Activated T-helper 2 cell treated with anti-CD3 and anti-CD28 coated beads, Interferon-gamma antibody, Interleukin-2, Interleukin-4, amounts not matched to agents 10 μg/mL and 5 μg/mL and 100 μg/mL, durations not matched to agents 14 hours and 24 hours and 36 hours (primary cell): ENCODE data around the gene SULT4A1. TPM values are rescaled to one million over a fixed set of nuclear protein-coding genes. Genes with fewer than 3 reads are reported as not detected.
"Not testable (repeated sequence)": the region's sequence is repeated elsewhere in the genome, so short reads cannot be mapped to it uniquely, and the experiment has no call there.

Source experiments
- DNase-seq: peaks from one replicate; pipeline ENCODE4 v3.0.0; 2021; ENCODE audit warnings: low spot score
- H3K27ac Mint-ChIP-seq: one replicate; pipeline ENCODE4 v1.8.0; 2021; ENCODE audit warnings: mixed read lengths
- H3K27me3 Mint-ChIP-seq: one replicate; pipeline ENCODE4 v1.8.0; 2021; ENCODE audit warnings: low read depth, mixed read lengths
- H3K36me3 Mint-ChIP-seq: one replicate; pipeline ENCODE4 v1.8.0; 2021; ENCODE audit warnings: low read depth, mixed read lengths
- H3K4me1 Mint-ChIP-seq: one replicate; pipeline ENCODE4 v1.8.0; 2021; ENCODE audit warnings: low read depth, mixed read lengths
- H3K4me3 Mint-ChIP-seq: one replicate; pipeline ENCODE4 v1.8.0; 2021; ENCODE audit warnings: low read depth, mild to moderate bottlenecking, moderate library complexity, mixed read lengths
- H3K9me3 Mint-ChIP-seq: one replicate; pipeline ENCODE4 v1.8.0; 2021; ENCODE audit warnings: mixed read lengths
- intact Hi-C: fragments of 100-400 bp; cut with micrococcal nuclease; formaldehyde crosslinking; loops from one replicate; pipeline ENCODE4 v1.15.1; 2023
- total RNA-seq: library from RNA; stranded (reverse); gene quantifications from 2 replicates; pipeline ENCODE4 v1.2.3, GENCODE V29; 2022

Gene SULT4A1
- total RNA-seq, 1 donor from 2014 or later: not detected

- DNase-seq: peak; percentile 46
- Mint-ChIP-seq H3K9me3 (no peaks in the 10 kb centered on the region), H3K36me3 (no peaks in the 10 kb centered on the region), H3K4me3 (no peak overlapping the region), H3K27ac (no peak overlapping the region), H3K27me3 (no peaks in the 10 kb centered on the region), H3K4me1 (no peaks in the 10 kb centered on the region)
- intact Hi-C loops: no loop called here
These were observed 20.8 kb upstream of the SULT4A1 start for GRCh38 chr22:43883012-43883661.

DNA sequence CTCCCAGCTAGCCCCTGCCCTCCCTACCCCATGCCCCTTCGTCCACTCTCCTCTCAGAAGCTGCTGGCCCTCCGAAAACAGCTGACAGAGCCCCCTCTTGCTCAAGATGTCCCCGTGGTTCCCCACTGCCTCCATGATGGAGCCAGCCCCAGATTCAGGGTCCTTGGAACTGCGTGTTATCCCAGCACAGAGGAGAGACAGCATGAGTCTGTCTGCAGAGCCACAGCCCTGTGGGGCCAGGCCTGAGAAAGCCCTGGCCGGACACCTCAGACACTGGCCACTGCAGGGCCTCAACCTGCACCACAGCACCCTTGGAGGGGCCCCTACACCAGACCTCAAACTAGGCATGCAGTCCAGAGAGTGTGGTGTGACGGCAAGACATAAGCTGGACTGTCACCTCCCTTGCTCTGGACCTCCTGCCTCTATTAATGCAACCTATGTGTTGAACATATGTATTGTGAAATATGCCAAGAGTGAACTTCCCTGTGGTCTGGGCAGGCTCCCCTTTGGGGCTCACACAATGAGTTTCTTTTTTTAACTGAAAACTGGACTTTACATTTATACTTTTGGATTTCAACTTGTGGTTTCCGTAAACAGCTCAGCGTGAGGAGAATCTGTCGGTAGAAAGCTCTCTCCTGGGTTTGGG is 19.9 kb upstream of the SULT4A1 start:
- Mint-ChIP-seq H3K4me3 (no peak overlapping the region), H3K9me3 (no peaks in the 10 kb centered on the region), H3K27ac (no peak overlapping the region), H3K4me1 (no peaks in the 10 kb centered on the region), H3K36me3 (no peaks in the 10 kb centered on the region), H3K27me3 (no peaks in the 10 kb centered on the region)
- intact Hi-C loops: no loop called here
- no peak for DNase-seq

- Mint-ChIP-seq H3K4me3 (no peak overlapping the region), H3K36me3 (no peaks in the 10 kb centered on the region), H3K9me3 (no peaks in the 10 kb centered on the region), H3K4me1 (no peaks in the 10 kb centered on the region), H3K27me3 (no peaks in the 10 kb centered on the region), H3K27ac (no peak overlapping the region)
- DNase-seq: no peak
- intact Hi-C loops: no loop called here
These were observed 19.1 kb upstream of the SULT4A1 start for GRCh38 chr22:43881091-43882061.

- intact Hi-C loops: no loop called here
These were observed 18.3 kb upstream of the SULT4A1 start for GRCh38 chr22:43880541-43880991.

GRCh38 chr22:43879901-43880540 is 17.7 kb upstream of the SULT4A1 start:
- Mint-ChIP-seq H3K36me3 (no peaks in the 10 kb centered on the region), H3K27me3 (no peaks in the 10 kb centered on the region), H3K4me1 (no peaks in the 10 kb centered on the region), H3K27ac (no peak overlapping the region), H3K9me3 (no peaks in the 10 kb centered on the region), H3K4me3 (no peak overlapping the region)
- intact Hi-C loops: no loop called here
- no peak for DNase-seq

More at GRCh38 chr22:43880541-43880991, 18.3 kb upstream of the SULT4A1 start:
- Mint-ChIP-seq H3K27ac (no peak overlapping the region), H3K27me3 (no peaks in the 10 kb centered on the region), H3K4me1 (no peaks in the 10 kb centered on the region), H3K9me3 (no peaks in the 10 kb centered on the region), H3K4me3 (no peak overlapping the region), H3K36me3 (no peaks in the 10 kb centered on the region)
- no peak for DNase-seq

GRCh38 chr22:43878831-43879550 is 16.7 kb upstream of the SULT4A1 start:
- H3K27me3 Mint-ChIP-seq: no peaks in the 10 kb centered on the region
- H3K4me1 Mint-ChIP-seq: no peaks in the 10 kb centered on the region
- intact Hi-C loops: no loop called here

GRCh38 chr22:43878079-43878795 is 15.9 kb upstream of the SULT4A1 start:
- Mint-ChIP-seq H3K36me3 (no peaks in the 10 kb centered on the region), H3K27me3 (no peaks in the 10 kb centered on the region)

More at GRCh38 chr22:43878831-43879550, 16.7 kb upstream of the SULT4A1 start:
- DNase-seq: no peak
- Mint-ChIP-seq H3K9me3 (no peaks in the 10 kb centered on the region), H3K27ac (no peak overlapping the region), H3K4me3 (no peak overlapping the region), H3K36me3 (no peaks in the 10 kb centered on the region)

DNA sequence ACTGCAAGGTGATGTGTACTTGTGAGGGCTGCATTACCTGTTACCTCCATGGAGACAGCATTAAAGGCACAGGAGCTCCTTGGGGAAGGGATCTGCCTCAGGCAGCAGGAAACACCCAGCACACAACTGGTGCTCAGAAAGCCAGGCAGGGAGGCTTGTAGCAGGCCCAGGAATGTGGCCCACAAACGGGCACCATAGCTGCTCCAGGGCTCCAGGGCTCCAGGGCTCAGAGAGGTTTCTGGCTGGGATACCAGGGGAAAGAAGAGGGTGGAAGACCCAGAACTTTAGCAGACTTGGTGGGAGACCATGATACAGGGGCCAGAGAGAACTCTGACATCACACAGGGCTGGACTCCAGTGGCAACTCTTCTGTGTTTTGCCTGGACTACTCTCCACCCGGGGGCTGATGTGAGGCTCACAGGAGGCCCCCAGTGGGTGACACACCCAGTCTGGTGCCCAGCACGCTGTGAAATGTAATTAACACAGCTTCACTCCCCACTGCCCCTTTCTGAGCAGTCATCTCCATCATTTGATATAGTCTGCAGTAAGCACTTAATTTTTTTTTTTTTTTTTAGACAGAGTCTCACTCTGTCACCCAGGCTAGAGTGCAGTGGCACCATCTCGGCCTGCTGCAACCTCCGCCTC is 14.7 kb upstream of the SULT4A1 start:
- no peaks in the 10 kb centered on the region for H3K27me3 Mint-ChIP-seq
- no peaks in the 10 kb centered on the region for H3K36me3 Mint-ChIP-seq
- intact Hi-C loops: no loop called here
- H3K4me1 Mint-ChIP-seq: no peaks in the 10 kb centered on the region
- no peak overlapping the region for H3K4me3 Mint-ChIP-seq
- H3K9me3 Mint-ChIP-seq: no peaks in the 10 kb centered on the region
- no peak for DNase-seq
- H3K27ac Mint-ChIP-seq: no peak overlapping the region

More at GRCh38 chr22:43878079-43878795, 15.9 kb upstream of the SULT4A1 start:
- no peak for DNase-seq
- no peak overlapping the region for H3K4me3 Mint-ChIP-seq
- intact Hi-C loops: no loop called here
- no peaks in the 10 kb centered on the region for H3K4me1 Mint-ChIP-seq
- H3K9me3 Mint-ChIP-seq: no peaks in the 10 kb centered on the region
- no peak overlapping the region for H3K27ac Mint-ChIP-seq

- intact Hi-C loops: no loop called here
- no peak for DNase-seq
- Mint-ChIP-seq H3K27ac (no peak overlapping the region), H3K9me3 (no peaks in the 10 kb centered on the region), H3K4me1 (no peaks in the 10 kb centered on the region), H3K36me3 (no peaks in the 10 kb centered on the region), H3K27me3 (no peaks in the 10 kb centered on the region), H3K4me3 (no peak overlapping the region)
These were observed 7.5 kb upstream of the SULT4A1 start for GRCh38 chr22:43869799-43870198.

DNA sequence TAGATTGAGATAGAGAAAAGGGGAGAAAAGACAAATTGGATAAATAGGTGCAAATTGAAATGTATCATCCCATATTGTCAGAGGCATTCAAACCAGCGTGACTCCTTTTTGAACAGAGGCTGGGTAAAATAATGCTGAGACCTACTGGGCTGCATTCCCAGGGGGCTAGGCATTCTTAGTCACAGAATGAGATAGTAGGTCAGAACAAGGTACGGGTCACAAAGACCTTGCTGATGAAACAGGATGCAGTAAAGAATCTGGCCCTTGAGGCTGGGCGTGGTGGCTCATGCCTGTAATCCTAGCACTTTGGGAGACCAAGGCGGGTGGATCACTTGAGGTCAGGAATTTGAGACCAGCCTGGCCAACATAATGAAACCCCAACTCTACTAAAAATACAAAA is 6.7 kb upstream of the SULT4A1 start:
- H3K27me3 Mint-ChIP-seq, H3K27ac Mint-ChIP-seq, DNase-seq, H3K4me1 Mint-ChIP-seq, H3K36me3 Mint-ChIP-seq, intact Hi-C loops, H3K9me3 Mint-ChIP-seq, H3K4me3 Mint-ChIP-seq: not testable (repeated sequence)

DNA sequence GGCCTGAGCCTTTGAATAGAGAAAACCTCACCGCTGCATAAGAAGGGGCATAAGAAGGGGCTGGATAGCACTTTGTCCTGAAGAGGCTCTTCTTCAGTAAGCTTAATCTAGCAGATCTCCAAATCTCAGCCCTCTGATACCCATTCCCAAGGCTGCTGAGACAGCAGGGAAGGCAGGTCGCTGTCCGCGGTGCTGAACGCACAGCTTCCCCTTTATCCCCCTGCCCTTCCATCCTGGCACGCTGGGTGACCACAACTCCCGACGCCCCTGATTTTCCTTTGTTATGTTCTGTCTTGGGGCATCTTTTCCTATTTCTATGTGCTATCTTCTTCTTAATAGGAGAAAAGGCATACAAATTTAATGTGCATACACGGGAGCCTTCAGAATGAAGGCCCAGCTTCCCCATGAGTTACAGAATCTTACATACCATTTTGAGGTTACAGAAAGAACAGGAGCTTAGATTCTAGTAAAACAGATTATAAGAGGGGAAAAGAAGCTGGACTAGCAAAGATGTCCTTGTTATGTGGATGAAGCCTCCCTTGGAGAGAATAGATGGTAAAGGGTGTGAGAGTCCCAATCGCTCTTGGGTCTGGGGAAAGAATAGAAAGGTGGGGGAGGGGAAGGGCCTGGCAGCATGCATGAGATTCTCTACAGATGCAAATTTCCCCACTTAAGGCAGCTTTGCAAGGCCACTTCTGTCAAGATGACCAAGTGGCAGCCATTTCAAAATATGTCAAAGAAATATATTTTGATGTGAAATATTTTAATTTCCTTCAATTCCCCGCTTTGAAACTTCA is 5.7 kb upstream of the SULT4A1 start:
- Mint-ChIP-seq H3K36me3 (no peaks in the 10 kb centered on the region), H3K9me3 (no peaks in the 10 kb centered on the region), H3K27ac (no peak overlapping the region), H3K27me3 (peaks cover 8% of the 10 kb centered on the region), H3K4me1 (no peaks in the 10 kb centered on the region), H3K4me3 (no peak overlapping the region)
- intact Hi-C loops: no loop called here
- no peak for DNase-seq
